ENCODE data around the gene TMEM163.
"Not testable (repeated sequence)": the region's sequence is repeated elsewhere in the genome, so short reads cannot be mapped to it uniquely, and the experiment has no call there.

TMEM163 gene

DNA sequence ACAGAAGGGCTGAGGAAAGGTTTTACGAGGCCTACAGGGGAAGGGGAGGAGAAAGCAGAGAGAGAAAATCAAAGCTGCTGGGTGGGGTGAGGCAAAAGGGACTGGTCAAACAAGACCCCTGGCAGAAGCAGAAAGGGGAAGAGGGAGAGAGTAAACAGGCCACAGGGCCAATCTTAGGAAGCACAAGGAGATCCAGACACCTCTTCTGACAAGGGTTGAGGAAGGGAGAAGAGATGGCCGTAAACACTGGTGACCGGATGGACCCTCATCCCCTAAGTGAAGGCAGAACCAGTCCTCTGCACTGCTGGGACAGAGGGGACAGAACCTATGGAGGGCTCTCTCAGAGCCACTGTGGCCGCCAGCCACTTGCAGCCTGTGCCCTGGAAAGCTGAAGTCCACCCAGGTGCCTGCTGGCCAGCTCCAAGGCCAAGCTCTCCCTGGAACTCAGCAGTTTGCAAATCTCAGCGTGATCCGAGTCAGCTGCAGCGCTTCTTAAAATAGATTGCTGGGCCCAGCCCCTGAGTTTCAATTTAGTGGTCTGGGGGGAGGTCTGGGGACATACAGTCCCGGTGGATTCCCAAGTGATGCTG lies 108.8 kb downstream of the TMEM163 start:
- no peak for DNase-seq

DNA sequence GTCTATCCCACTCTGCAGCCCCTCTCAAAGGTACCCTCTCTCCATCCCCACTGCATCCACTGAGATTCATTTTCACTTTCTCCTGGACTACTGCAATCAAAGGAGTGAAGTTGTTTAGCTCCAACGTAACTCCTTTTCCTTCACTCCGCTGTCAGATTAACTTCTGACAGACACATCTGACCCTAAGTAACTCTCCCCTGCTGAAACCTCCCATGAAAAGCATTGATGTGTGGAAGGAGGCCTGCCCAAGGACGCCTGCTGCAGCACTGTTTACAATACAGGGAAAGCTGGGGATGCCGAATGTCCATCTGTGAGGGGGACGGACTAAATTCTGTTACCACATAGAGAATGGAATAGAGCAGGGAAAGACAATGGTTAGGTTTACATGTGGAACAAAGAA lies 114.8 kb downstream of the TMEM163 start:
- DNase-seq, result no peak

- no peak for DNase-seq
Measured at GRCh38 chr2:134602666-134603065, 116.1 kb downstream of the TMEM163 start.

- no peak for DNase-seq
Measured at GRCh38 chr2:134601264-134601663, 117.5 kb downstream of the TMEM163 start.

GRCh38 chr2:134600208-134600607 lies 118.6 kb downstream of the TMEM163 start:
- DNase-seq, result no peak

- DNase-seq, result no peak
Measured at GRCh38 chr2:134599236-134599635, 119.6 kb downstream of the TMEM163 start.

GRCh38 chr2:134594399-134594798 lies 124.4 kb downstream of the TMEM163 start:
- no peak for DNase-seq

DNA sequence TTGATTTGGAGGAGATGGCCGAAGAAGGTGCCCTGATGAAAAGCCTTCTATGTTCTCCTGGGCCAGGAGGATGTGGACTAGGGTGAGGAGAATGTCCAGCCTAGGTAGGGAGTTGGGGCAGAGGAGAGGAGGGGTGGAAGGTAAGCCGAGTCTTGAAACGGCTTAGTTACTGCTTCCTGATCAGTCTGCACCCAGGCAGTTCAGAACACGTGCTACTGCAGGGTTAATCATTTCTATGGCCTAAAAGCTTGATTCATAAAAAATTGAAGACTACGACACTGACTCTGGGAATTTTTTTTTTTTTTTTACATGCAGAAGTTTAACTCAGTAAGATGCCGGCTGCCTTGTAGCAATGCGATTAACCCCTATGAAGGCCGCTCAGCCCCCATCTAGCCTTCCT lies 125.3 kb downstream of the TMEM163 start:
- no peak for DNase-seq

- no peak for DNase-seq
Measured at GRCh38 chr2:134592377-134592776, 126.4 kb downstream of the TMEM163 start.

DNA sequence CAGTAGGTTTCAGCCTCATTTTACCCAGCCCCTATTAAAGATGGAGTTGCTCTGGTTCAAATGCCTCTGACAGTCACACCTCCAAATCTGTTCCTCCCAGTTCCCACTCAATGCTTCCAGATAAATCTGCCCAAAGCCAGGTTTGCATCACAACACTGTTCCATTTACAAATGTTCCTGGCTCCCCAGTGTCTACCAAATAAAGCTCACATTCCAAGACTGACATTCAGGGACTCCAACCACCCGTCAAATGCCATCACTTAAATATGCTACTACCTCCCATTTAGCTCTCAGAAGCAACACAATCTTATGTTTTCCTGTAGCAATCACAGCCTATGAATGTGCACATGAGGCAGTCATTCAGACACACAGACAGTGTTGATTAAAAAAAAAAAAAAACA lies 127.3 kb downstream of the TMEM163 start:
- no peak for DNase-seq

GRCh38 chr2:134590679-134591078 lies 128.1 kb downstream of the TMEM163 start:
- DNase-seq, result no peak

GRCh38 chr2:134589171-134590083 lies 129.4 kb downstream of the TMEM163 start:
- not testable (repeated sequence) for DNase-seq

- DNase-seq, result no peak
Measured at GRCh38 chr2:134588556-134588955, 130.2 kb downstream of the TMEM163 start.

GRCh38 chr2:134586326-134586965 lies 132.4 kb downstream of the TMEM163 start:
- DNase-seq, result no peak

DNA sequence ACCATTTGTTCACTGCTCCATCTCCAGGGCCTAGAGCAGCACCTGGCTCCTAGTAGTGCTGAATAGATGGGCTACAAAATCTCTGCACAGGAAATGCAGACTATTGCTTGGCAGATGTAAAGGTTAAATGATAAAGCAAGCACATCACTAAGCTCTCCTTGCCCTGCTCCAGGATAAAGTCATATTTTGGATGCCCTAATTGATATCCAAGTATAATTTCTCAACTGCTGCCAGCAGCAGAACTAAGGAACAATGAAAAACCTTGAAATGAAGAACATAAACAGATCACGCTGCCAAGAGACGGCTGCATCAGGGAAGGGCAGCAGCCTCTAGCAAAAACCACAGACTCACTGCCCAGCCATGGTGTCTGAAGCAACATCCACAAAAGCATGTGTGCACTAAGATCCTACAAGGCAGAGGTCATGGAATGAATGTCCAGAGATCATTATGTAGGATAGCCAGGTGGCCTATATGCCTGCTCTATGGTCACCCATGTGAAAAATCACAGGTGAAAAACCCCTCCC lies 134.7 kb downstream of the TMEM163 start:
- no peak for DNase-seq

GRCh38 chr2:134583462-134583861 lies 135.3 kb downstream of the TMEM163 start:
- no peak for DNase-seq

DNA sequence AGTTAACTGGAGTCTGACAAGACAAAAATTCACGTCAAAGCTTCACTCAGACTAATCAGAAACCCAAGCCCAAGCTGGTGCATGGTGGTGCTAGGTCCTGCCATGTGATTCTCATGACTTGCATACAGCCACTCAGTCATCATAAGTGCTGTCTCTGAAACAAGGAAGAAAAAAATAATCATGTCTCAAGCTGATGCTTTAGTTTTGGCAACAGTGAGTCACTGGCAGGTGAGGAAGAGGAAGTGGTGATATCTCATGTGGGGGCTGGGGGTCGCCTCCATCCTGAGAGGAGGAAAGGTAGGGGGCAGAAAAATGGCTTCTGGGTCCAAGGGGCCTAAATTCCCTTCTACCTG lies 136.3 kb downstream of the TMEM163 start:
- no peak for DNase-seq

- no peak for DNase-seq
Measured at GRCh38 chr2:134581877-134582546, 136.8 kb downstream of the TMEM163 start.

- DNase-seq, result peak in 1 of 2 experiments; percentile 20
Measured at GRCh38 chr2:134578316-134578715, 140.5 kb downstream of the TMEM163 start.

DNA sequence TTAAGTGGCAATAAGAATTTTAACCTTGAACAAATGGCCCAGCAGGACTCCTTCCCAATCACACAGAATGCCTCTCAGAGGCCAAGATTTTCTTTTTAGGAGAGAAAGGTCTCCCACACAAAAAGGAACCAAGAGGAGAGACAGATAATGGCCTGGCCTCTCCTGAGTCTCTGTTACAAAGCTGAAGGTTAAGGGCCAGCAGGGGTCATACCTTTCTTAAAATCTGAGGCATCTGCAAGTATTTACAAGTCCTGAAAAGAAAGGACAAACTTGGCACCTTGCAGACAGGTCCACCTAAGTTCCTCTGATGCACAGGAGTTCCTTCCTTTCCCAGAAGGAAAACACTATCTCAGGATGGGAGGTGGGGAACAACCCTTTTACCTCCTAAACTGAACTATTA lies 142.3 kb downstream of the TMEM163 start:
- DNase-seq, result no peak

DNA sequence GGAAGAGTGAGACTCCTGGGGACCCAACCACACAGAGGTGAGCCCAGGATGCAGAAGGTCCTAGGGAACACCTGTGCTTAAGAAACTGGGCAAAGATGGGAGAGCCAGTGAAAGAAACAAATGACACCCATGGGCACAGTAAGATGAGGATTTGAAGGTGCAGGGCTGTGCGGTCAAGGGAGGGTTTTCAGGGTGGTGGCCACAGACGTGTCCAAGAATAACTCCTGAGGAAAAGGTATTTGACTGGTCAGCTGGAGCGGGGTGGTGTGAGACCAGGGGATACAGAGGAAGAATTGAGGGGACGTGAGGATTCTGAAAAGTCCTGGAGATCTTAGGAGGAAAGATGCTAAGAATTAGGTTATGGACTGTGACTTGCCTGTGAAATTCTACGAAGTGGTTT lies 142.9 kb downstream of the TMEM163 start:
- DNase-seq, result no peak

- DNase-seq, result no peak
Measured at GRCh38 chr2:134574611-134575330, 144.0 kb downstream of the TMEM163 start.

- no peak for DNase-seq
Measured at GRCh38 chr2:134573724-134574123, 145.1 kb downstream of the TMEM163 start.
